Ishikawa (cell line): ENCODE data around the gene PUS10.

Experiments used
- CEBPB ChIP-seq: IDR thresholded peaks from 2 replicates; pipeline ENCODE4 v1.6.1; 2012
- CREB1 ChIP-seq: IDR thresholded peaks from 2 replicates; pipeline ENCODE4 v1.6.1; 2012; ENCODE audit warnings: low read depth
- EGR1 ChIP-seq: IDR thresholded peaks from 2 replicates; pipeline ENCODE4 v1.6.1; 2012
- EP300 ChIP-seq: IDR thresholded peaks from 2 replicates; pipeline ENCODE4 v1.6.1; 2012; ENCODE audit warnings: borderline replicate concordance
- FOXM1 ChIP-seq: IDR thresholded peaks from 2 replicates; pipeline ENCODE4 v1.6.1; 2012; ENCODE audit warnings: low read depth, borderline replicate concordance
- MAX ChIP-seq: IDR thresholded peaks from 2 replicates; pipeline ENCODE4 v1.6.1; 2012
- NFIC ChIP-seq: IDR thresholded peaks from 2 replicates; pipeline ENCODE4 v1.6.1; 2012
- RAD21 ChIP-seq: IDR thresholded peaks from 2 replicates; pipeline ENCODE4 v1.6.1; 2012; ENCODE audit warnings: low read depth
- TAF1 ChIP-seq: IDR thresholded peaks from 2 replicates; pipeline ENCODE4 v1.6.1; 2012; ENCODE audit warnings: low read depth, mild to moderate bottlenecking
- TCF12 ChIP-seq: IDR thresholded peaks from 2 replicates; pipeline ENCODE4 v1.6.1; 2012; ENCODE audit warnings: low read depth
- TEAD4 ChIP-seq: IDR thresholded peaks from 2 replicates; pipeline ENCODE4 v1.6.1; 2012
- USF1 ChIP-seq: IDR thresholded peaks from 2 replicates; pipeline ENCODE4 v1.6.1; 2012
- YY1 ChIP-seq: IDR thresholded peaks from 2 replicates; pipeline ENCODE4 v1.6.1; 2012; ENCODE audit warnings: low read depth
- ZBTB7A ChIP-seq: IDR thresholded peaks from 2 replicates; pipeline ENCODE4 v1.6.1; 2012; ENCODE audit warnings: low read depth
- TF ChIP-seq, protein P1 (sequence below): IDR thresholded peaks from 2 replicates; pipeline ENCODE4 v1.6.1; 2012; ENCODE audit warnings: low read depth, mild to moderate bottlenecking

Gene PUS10

GRCh38 chr2:60966507-60967405 lies 51.3 kb downstream of the PUS10 start:
- no peak for TF ChIP-seq FOXM1
- TF ChIP-seq, protein P1, sequence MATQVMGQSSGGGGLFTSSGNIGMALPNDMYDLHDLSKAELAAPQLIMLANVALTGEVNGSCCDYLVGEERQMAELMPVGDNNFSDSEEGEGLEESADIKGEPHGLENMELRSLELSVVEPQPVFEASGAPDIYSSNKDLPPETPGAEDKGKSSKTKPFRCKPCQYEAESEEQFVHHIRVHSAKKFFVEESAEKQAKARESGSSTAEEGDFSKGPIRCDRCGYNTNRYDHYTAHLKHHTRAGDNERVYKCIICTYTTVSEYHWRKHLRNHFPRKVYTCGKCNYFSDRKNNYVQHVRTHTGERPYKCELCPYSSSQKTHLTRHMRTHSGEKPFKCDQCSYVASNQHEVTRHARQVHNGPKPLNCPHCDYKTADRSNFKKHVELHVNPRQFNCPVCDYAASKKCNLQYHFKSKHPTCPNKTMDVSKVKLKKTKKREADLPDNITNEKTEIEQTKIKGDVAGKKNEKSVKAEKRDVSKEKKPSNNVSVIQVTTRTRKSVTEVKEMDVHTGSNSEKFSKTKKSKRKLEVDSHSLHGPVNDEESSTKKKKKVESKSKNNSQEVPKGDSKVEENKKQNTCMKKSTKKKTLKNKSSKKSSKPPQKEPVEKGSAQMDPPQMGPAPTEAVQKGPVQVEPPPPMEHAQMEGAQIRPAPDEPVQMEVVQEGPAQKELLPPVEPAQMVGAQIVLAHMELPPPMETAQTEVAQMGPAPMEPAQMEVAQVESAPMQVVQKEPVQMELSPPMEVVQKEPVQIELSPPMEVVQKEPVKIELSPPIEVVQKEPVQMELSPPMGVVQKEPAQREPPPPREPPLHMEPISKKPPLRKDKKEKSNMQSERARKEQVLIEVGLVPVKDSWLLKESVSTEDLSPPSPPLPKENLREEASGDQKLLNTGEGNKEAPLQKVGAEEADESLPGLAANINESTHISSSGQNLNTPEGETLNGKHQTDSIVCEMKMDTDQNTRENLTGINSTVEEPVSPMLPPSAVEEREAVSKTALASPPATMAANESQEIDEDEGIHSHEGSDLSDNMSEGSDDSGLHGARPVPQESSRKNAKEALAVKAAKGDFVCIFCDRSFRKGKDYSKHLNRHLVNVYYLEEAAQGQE, result no peak

DNA sequence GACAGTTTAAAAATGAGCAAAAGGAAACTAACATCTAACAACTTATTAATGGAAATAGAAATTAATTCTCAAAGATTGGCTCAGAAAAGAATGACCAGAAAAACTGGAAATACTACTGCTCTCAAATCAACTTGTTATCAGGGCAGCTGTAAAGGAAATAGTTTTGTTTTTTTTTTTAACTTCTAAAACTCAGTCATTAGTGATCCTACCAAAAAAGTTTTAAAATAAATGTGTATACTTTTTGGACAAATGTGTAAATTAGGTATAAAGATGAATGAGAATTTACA lies 52.6 kb downstream of the PUS10 start:
- TF ChIP-seq TEAD4 (no peak), EGR1 (no peak), ZBTB7A (no peak), MAX (no peak), TCF12 (no peak), CEBPB (no peak), YY1 (no peak), EP300 (no peak)

DNA sequence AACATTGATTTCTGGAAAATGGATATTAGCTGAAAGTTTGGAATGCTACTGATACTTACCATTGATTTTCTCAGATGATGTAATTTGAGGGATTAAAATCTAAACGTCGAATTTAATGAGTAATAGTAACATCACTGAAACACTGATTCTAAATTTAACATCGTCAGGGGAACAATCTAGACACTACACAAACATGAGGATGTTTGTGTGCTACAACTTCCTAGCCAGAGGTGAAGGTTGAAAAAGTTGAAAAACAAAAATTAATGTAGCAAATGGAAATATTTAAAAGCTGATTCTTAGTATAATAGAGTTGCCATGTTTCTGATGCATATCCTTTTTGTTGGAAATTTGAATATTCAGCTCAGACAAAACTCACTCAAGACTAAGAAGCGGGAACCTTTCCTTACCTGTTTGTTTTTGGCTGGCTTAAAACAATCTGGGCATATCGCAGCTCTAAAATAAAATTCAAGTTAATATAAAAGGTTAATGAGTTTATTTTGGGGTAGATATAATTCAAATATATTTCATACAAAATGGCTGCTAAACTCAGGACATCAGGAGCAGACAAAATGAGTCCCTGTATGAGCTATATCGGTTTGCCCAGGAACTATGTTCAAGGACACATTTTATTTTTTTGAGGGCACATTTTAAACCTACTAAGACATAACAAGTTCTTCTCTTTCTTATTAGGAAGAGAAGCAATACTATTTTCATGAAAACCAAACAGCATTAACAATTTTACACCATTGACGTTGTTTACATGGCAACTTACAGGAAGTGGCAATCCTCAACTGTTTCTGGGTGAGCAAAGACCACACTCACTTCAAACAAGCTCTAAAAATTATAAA lies 53.2 kb downstream of the PUS10 start:
- TF ChIP-seq EP300 (no peak), FOXM1 (no peak), EGR1 (no peak), TCF12 (no peak), USF1 (no peak), RAD21 (no peak), YY1 (no peak), TEAD4 (no peak), CEBPB (no peak), TAF1 (no peak), CREB1 (no peak), MAX (no peak), ZBTB7A (no peak), NFIC (no peak)
- TF ChIP-seq, protein P1, result no peak

DNA sequence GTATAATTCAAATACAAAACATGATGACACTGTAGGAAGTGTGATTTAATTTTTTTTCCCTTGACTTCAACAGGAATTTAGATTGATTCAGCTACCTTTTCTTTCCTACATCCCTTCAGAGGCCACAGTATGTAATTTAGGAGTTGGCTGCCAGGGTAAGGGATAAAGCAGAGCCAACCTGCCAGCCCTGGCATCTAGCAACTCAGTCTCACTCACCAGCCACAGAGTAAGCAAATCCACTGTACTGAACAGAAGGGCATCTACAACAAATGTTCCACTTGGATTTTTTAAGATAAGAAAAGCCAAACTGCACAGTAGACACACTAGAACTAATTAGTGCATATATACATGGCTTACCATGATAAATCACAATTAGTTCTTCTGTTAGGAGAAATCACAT lies 54.9 kb downstream of the PUS10 start:
- TF ChIP-seq YY1 (no peak), EGR1 (no peak), MAX (no peak), FOXM1 (no peak), TEAD4 (no peak), RAD21 (no peak), USF1 (no peak), NFIC (no peak), ZBTB7A (no peak), CREB1 (no peak), TCF12 (no peak), TAF1 (no peak), EP300 (no peak), CEBPB (no peak)
- TF ChIP-seq, protein P1, result no peak
